GM19193 (cell line): ENCODE results near the gene C8B.

Experiments used
- POLR2A ChIP-seq: IDR thresholded peaks from 4 replicates; pipeline ENCODE4 v1.6.1; 2011; ENCODE audit not compliant: insufficient read depth, insufficient read length; ENCODE audit errors: extremely low read depth

C8B gene

GRCh38 chr1:56904663-56905397 is 61.0 kb downstream of the C8B start:
- TF ChIP-seq POLR2A = no peak

DNA sequence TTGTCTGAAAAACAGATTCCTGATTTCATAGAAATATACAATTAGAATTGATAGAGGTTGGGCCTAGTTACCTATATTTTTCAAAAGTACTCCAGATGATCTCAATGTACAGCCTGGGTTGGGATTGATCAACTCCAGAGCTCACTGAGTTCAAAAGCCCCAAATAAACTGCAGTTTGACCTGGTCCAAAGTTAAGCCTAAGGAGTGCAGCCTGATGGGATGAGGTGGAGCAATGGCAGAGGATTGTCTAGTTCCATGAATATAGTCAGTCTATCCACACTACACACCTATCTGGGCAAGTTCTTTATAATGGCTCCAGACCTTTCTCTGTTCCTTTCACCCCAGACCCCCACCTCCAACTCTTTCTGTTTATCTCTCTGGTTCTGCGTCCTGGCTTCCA is 62.0 kb downstream of the C8B start:
- no peak for TF ChIP-seq POLR2A

- no peak for TF ChIP-seq POLR2A
Measured at GRCh38 chr1:56901716-56902115, 64.1 kb downstream of the C8B start.

DNA sequence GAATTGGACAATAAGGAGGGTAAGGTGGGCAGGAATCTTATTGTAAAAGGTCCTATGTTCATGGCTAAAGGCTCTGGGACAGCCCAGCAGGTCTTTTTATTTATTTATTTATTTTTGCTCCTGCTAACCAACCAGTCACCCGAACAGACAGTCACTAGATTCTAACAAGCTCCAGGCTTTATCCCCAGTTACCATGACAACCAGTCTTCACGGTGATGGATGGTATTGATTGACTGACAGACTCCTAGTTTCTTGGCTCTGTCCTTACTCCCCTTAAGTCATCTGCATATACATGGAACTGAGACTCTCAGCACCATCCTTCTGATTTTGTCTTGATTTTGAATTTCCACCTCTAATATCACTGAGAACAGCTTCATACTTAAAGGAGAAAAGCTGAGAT is 66.9 kb downstream of the C8B start:
- no peak for TF ChIP-seq POLR2A

DNA sequence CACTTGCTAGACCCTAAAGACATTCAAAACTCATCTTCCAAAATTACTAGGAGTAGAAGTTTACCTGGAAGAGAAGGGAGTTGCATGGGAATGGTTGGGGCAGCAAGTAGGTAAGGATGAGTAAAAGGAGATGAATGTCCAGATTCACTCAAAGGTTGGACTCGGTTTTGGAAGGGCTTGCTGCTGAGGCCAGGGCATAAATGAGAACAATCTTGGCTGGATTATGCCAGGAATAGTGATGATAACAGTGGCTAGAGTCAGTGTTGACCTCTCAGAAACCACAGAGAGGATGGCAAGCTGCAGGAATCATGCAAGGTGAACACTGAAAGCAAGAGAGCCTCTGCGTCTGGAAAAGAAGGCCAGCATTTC is 67.8 kb downstream of the C8B start:
- TF ChIP-seq POLR2A = no peak

DNA sequence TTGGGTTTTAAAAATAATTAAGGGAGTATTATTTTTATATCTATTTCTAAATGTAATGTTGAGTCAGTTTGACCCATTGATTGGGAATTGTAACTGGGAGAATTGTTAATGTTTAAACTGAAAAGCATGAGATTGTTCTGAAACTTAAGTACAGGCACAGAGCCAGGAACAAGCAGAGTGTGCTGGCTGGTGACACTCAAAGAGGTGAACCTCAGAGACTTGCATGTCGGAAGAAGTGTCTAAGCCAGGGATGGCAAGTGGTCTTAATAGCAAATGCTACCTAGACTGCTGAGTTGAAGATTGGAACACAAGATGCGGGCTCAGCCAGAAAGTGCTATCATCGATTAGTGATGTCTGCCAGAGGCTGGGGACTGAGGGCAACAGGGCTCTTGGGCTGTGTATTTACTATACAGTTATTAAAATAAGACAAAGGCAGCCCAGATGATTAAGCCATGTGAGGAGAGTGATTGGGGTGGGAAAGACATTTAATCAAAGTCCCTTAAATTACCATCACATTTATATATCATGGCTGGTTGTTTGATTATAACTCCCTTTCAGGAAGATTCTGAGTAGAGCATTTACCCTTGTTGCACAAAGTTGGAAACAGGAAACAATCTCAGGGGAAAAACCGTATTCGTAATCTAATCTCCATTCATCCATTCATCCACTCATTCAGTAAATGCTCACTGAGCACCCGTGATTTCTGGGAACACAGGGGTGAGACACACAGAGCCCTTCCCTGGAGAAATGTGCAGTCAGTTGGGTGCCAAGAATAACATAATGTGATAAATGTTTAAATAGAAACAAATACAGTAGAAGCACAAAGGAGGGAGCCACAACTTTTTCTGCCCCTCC is 68.4 kb downstream of the C8B start:
- no peak for TF ChIP-seq POLR2A

- TF ChIP-seq POLR2A = no peak
Measured at GRCh38 chr1:56894014-56894413, 71.8 kb downstream of the C8B start.

GRCh38 chr1:56890229-56890628 is 75.6 kb downstream of the C8B start:
- no peak for TF ChIP-seq POLR2A

- TF ChIP-seq POLR2A = no peak
Measured at GRCh38 chr1:56881417-56881816, 84.4 kb downstream of the C8B start.

DNA sequence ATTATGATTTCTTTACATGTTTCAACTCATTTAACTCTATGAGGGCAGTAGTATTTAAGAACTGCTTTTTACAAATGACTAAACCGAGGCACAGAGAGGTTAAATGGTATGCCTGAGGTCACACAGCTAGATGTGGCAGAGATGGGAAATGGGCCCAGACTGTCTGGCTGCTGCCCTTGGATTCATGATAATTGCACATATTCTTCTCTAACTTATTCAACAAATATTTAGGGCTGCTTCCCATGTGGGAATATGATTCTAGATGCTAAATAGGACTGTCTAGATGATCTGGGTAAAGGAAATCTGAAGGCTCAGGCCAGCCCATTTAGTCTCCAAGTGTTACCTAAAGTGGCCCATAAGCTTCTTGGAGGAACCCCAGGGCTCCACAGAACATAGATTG is 85.0 kb downstream of the C8B start:
- no peak for TF ChIP-seq POLR2A
